ENCODE data around the gene VEGFD. TPM values are rescaled to one million over a fixed set of nuclear protein-coding genes. Genes with fewer than 3 reads are reported as not detected.

The VEGFD gene
- total and polyA plus RNA-seq, 2 of the 13 experiments (the other 11 are each of a cell fraction or from before 2014, with no cell fraction given), result 0.11 to 0.35 TPM

- TF ChIP-seq ZGPAT (CRISPR knock-in tag; IDR thresholded peaks at IDR 0.05) (peak; percentile 60; the same call in 1 of the 2 replicates), BCL3 (CRISPR knock-in tag; IDR thresholded peaks at IDR 0.05) (peak; percentile 62; the same call in 1 of the 2 replicates), MYPOP (CRISPR knock-in tag; IDR thresholded peaks at IDR 0.05) (peak; percentile 50; the same call in 1 of the 2 replicates), ZNF816 (CRISPR knock-in tag; IDR thresholded peaks at IDR 0.05; ENCODE audit: borderline replicate concordance) (no peak), JUND (CRISPR knock-in tag; IDR thresholded peaks at IDR 0.05) (no peak), TBL1XR1 (IDR thresholded peaks at IDR 0.05; ENCODE audit: borderline replicate concordance, low read length, partially characterized antibody) (no peak), ZNF225 (CRISPR knock-in tag; IDR thresholded peaks at IDR 0.05) (no peak), ZNF274 (CRISPR knock-in tag; IDR thresholded peaks at IDR 0.05) (0 out of 2 replicates have a peak, but pooled peaks have one; percentile 50), NFYB (CRISPR knock-in tag; IDR thresholded peaks at IDR 0.05) (peak; percentile 91), YY1 (IDR thresholded peaks at IDR 0.05; ENCODE audit: insufficient read depth, insufficient replicate concordance, low read depth, low read length) (peak; percentile 88), IRF2 (CRISPR knock-in tag; IDR thresholded peaks at IDR 0.05) (0 out of 2 replicates have a peak, but pooled peaks have one; percentile 20), SIX1 (CRISPR knock-in tag; IDR thresholded peaks at IDR 0.05; ENCODE audit: borderline replicate concordance) (no peak), POGZ (CRISPR knock-in tag; IDR thresholded peaks at IDR 0.05) (peak; percentile 75), FOSL1 (CRISPR knock-in tag; IDR thresholded peaks at IDR 0.05; ENCODE audit: borderline replicate concordance) (no peak), HOXA3 (CRISPR knock-in tag; IDR thresholded peaks at IDR 0.05) (peak; percentile 68), YEATS4 (CRISPR knock-in tag; IDR thresholded peaks at IDR 0.05; ENCODE audit: borderline replicate concordance) (peak; percentile 39; the same call in 1 of the 2 replicates), NFYC (CRISPR knock-in tag; IDR thresholded peaks at IDR 0.05) (peak; percentile 90), RFX3 (CRISPR knock-in tag; IDR thresholded peaks at IDR 0.05) (peak; percentile 65), HNF1A (IDR thresholded peaks at IDR 0.05; ENCODE audit: low read depth) (no peak), HNF1A (CRISPR knock-in tag; IDR thresholded peaks at IDR 0.05; ENCODE audit: borderline replicate concordance) (peak; percentile 20; the same call in 1 of the 2 replicates)
Observed at GRCh38 chrX:15335135-15336022, 48.8 kb downstream of the VEGFD start, which contains the start of gene PIGA (continued).
